ENCODE data around the gene ST14.

The ST14 gene

DNA sequence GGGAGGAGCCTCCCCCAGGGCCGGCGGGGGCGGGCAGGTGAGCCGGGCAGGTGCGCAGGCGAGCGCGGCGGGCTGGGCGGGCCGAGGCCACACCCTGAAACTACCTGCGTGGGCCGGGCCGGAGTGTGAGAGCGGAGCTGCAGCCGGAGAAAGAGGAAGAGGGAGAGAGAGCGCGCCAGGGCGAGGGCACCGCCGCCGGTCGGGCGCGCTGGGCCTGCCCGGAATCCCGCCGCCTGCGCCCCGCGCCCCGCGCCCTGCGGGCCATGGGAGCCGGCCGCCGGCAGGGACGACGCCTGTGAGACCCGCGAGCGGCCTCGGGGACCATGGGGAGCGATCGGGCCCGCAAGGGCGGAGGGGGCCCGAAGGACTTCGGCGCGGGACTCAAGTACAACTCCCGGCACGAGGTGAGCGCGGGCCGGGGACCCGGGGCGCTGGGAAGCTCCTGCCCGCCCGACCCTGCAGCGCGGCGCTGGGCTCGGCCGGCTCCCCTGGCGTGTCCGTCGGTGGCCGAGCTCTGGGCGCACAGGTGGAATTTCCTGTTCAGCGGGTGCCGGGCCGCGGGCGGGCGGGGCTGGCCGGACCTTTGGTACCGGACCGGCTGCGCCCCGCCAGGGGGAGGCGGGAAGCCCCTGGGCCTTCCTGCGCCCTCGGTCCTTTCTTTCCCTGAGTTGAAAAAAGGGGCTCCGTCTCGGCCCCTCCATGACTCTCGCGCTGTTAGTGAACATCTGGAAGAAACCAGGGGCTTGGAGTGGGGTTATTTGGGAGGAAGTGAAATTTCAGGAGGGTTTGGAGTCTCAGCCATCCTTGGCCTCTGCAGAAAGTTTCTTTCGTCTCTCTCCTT is at the start of gene ST14:
ST14 (plus strand) TSS at position 126 of the 841 bp plus-strand sequence; CDS start at position 324, 198 bp downstream.
- intact Hi-C loops (cut with DNase I), result no loop called here
- DNase-seq, result no peak

DNA sequence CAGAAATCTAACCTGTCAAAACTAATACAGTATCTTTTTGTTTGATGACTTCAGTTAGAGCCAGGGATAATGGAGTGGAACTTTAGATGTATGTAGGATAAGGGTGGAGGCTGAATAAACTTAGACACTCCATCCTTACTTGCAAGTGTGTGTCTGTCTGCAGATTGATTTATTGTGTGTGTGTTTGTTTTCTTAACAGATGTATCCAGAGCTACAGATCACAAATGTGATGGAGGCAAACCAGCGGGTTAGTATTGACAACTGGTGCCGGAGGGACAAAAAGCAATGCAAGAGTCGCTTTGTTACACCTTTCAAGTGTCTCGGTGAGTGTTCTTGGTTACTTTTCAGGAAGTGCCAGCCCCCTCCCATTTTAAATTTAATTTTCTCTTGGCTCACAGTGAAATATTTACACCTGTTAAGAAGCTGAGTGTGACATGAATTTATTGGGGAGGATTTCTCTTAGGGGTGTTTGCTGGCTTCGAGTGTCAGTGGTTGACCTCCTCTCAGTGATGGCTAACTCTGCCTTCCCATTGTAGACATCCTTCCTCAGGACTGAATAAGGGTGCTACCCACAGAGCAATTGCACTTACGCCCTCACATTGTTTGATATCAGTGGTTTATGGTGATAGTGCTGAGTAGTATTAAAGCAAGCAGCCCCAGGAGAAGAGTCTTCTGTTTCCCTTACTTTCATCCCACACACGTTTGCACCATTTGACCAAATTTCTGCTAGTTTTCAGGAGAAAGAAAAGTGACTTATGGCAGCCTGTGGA is 49.1 kb upstream of the ST14 start:
- intact Hi-C loops (cut with DNase I), result no loop called here
- no peak for DNase-seq

DNA sequence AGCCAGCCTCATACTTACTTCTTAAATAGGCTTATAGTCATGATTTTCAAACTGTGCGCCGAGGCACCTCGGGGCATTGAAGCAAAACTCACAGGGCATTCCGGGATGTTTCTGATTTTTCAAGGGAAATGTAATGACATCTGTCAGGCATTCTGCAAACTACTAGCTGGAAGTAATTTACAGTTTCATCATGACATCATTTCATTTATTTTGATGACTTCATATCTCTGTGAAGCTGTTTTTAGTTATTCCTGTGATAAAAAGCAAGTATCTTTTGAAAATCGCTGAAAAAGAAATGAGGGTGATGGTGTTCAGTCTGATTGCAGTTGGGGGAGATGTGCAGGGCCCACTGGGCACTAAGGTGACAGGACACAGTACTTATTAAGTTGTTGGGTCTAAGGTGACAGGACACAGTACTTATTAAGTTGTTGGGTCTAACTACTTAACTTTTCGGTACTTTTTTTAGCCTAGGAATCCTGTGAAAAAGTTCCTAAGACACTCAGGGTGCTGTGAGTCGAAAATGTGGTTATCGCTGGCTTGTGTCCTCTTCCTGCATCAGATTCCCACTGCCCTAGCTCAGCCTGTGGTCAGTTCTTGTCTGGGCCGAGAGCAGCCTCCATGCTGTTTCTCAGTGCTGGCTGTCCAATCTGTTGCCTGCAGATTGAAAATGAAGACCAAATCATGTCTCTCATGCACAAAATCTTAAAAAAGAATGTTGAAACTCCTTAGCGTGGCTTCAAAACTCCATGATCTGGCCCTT is 47.3 kb upstream of the ST14 start:
- intact Hi-C loops (cut with DNase I), result no loop called here
- no peak for DNase-seq

DNA sequence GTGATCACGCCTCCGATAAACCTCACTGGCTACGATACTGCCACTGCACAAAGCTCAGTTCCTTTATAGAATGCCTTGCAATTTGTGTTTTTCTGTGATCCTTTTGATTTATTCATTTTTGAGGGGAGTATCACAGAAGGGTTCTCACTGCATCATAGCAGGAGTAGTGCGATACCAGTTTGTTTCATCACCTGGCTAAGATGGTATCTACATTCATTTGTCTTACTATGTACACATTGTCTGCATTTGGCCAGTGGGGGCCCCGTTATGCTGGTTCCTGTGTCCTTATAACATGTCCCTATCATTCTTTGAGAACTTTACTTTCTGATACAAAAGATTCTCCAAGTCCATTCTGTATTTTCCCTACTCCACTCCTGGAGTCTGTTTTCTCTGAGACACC is 45.3 kb upstream of the ST14 start:
- intact Hi-C loops (cut with DNase I), result no loop called here
- no peak for DNase-seq

DNA sequence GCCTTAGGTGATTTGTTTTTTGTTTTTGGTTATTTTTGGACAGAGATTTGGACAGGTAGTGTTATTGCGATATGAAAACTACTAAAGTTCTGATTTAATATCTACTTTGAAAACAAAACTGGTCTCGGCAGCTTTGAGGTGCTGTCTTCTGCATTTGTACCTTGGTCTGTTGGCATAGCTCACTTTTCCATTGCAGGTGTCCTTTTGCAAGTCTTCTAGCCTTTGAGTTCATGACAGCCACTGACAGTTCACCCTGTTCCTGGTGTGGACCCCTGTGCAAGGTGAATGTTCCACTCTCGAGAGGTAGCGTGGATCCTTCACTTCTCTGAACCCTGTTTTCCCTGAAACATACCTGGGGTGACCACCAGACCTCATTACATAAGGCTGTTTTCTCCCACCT is 44.9 kb upstream of the ST14 start:
- intact Hi-C loops (cut with DNase I), result no loop called here
- no peak for DNase-seq

DNA sequence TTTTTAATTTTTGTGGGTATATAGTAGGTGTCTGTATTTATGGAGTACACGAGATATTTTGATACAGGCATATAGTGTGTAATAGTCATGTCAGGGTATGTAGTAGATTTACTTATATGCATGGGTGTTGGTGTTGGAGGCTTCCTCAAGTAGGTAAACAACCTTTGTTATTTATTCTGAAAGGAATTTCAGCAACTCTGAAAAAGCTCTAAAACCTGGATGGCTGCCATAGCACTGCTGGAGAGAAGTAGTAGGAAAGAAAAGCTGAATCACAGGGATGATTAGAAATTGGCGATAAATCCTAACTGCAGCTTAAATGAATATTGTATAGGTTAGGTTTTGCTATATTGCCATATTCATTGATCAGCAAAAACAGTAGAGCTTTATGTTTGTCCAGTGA is 44.4 kb upstream of the ST14 start:
- intact Hi-C loops (cut with DNase I), result no loop called here
- no peak for DNase-seq

DNA sequence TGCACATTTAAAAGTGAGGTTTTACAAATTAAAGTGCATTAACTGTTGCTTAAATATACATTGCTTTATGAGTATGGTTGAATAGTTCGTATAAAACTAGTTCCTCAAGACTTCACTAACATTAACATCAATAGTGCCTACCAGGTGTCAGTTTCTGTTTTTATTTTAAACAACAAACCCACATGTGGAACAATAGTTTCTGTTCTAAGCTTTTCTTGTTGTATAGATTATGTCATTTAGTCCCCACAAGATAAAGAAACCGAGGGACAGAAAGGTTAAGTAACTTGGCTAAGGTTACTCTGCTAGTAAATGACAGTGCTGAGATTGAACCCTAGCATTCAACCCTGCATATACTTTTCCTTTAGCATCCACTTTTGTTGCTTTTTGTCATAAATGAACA is 41.4 kb upstream of the ST14 start:
- intact Hi-C loops (cut with DNase I), result no loop called here

DNA sequence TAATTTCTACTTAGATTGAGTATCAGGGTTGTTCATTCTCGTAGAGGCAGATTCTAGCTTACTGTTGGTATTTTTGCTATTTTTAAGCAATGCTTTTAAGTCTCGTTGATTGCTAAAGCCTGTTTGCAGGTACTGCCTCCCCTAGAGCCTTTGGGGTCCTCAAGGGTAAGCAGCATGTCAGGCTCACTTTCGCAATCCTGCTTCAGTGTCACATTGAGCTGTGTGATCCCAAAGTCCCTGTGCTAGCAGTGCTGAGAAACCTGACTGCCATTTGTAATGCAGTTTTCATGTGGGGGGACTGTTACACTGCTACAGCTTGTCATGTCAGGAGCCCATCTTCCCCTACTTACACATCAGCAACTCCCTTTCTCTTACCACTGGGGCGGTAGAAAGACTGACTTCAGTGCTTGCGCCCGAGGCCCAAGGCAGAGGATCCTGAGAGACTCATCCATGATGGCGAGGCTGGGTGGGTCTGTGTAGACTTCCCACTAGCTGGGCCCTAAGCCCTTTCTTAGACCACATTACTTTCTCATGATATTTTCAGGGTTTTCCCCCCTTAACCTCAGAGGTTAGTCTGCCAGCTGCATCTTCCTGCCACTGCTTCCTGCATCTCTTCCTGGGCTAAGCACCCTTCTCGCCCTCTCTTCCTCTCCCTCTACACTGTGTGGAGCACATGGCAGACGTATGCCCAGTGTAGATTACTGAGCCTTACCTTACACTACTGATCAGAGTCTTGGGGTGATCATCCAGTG is 40.8 kb upstream of the ST14 start:
- no peak for DNase-seq
- intact Hi-C loops (cut with DNase I), result no loop called here

More for the DNA sequence above, 41.4 kb upstream of the ST14 start:
- no peak for DNase-seq

DNA sequence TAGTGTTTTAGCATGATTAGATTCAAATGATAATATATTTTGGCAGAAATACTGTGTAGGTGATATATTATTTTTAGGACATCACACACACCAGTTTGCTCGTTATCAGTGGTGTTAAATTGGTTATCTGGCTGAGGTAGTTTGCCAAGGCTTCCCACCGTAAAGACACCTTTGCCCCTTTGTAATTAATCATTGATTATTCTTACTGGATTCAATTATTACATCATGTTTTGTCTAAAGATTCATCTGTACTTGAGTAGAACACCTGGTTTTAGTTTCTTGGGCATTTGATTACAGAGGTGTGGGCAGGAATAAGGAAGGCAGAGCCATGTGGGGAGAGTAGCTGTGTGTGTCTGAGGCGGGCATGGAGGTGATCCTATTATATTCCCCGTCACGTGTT is 39.5 kb upstream of the ST14 start:
- DNase-seq, result no peak
- intact Hi-C loops (cut with DNase I), result no loop called here

DNA sequence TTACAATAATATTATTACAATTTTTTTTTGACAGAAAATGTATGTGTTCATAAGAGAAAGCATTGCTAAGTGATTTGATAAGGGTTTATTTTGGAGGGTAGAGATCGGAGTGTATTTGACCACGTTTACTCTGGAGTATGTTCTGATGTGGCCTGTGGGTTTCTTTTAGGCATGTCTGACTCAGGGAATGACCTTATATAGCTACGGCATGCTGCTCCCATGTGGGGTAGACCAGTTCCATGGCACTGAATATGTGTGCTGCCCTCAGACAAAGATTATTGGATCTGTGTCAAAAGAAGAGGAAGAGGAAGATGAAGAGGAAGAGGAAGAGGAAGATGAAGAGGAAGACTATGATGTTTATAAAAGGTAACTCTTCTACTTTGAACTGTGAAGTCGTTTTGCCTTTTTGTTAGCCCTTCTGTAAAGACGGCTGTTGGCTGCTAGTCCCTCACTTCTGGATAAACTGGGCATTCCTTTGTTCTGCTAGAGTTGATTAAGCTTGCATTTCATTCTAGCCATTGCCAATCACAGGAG is 38.1 kb upstream of the ST14 start:
- intact Hi-C loops (cut with DNase I), result no loop called here
- no peak for DNase-seq

DNA sequence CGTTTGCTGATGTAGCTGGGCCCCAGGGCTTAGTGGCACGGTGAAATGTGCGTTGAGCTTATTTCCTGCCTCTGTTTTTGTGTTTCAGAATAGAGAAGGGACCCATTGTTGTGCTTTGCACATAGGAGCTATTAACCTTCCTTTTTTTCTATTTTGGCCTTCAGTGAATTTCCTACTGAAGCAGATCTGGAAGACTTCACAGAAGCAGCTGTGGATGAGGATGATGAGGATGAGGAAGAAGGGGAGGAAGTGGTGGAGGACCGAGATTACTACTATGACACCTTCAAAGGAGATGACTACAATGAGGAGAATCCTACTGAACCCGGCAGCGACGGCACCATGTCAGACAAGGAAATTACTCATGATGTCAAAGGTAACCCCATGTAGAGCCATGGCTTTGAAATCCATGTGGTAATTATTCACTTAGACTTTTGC is 37.4 kb upstream of the ST14 start:
- intact Hi-C loops (cut with DNase I), result no loop called here
- no peak for DNase-seq

DNA sequence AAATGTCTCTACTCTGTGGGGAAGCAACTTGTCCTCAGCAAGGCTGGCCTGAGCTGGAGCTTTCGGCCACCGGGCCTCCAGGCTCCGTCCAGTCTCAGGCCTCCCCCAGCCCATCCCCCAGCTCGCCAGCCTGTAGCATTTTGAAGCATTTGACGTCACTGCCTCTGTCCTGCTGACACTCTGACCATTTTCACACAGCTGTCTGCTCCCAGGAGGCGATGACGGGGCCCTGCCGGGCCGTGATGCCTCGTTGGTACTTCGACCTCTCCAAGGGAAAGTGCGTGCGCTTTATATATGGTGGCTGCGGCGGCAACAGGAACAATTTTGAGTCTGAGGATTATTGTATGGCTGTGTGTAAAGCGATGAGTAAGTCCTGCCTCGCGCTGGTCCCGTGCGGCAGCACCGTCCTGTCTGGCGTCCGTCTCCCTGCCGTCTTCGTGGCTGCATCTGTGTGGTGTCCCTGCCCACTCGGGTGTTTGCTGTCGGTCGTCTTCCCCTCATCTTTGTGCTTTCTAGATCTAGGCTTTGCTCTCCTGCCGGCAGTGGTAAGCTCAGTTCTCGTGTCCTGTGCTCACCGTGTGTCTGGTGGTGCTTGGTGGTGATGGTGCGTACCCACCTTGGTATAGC is 36.1 kb upstream of the ST14 start:
- no peak for DNase-seq
- intact Hi-C loops (cut with DNase I), result no loop called here

DNA sequence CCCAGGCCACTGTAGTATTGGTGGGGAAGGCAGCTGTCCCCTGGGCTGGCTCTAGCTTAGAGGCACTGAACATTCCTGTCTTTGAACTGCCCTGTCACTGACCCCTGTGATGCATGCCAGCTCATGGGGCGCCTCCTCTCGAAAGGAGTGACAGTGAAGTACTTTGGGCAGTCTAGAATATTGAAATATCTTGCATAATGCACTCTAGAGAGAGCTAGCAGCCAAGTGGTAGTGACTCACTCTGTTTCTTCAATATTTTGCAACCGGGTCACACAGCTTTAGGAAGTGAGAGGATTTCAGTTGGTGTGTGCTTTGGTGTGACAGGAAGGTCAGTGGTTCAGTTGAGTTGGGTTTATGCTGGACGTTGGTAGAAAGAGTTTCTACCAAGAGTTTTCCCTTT is 35.5 kb upstream of the ST14 start:
- intact Hi-C loops (cut with DNase I), result no loop called here
- peak in 8 of 42 donors; percentile 40 to 80 (median 48) for DNase-seq

DNA sequence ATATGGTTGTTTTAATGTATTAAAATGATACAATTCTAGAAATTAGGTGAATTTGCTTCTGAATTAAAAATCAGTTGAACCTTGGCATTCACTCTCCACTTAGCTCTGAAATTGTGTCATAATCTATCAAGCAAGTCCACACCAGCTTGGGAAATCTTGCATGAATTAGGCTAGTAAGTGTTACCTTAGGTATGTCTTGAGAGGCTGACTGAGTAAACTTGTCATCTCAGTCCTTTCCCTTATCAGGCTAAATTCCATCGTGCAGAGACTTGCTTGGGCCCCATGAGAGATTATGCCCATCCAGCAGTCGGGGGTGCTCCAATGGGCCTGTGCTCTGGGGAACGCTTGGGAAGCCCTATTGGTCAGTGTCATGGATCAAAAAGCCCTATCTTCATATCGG is 33.9 kb upstream of the ST14 start:
- no peak for DNase-seq
- intact Hi-C loops (cut with DNase I), result no loop called here

DNA sequence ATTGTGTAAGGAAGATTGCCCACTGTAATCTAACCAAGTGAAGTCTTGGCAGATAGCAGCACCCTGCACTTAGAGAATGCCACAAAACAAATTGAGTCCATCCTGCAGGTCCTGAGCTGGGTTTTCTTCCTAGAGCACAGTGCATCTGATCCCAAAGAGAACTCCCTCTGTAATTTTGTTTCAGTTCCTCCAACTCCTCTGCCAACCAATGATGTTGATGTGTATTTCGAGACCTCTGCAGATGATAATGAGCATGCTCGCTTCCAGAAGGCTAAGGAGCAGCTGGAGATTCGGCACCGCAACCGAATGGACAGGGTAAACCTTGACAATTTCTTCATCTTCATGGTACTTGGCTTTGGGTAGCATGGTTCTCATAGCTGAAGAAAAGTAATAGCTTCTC is 33.1 kb upstream of the ST14 start:
- DNase-seq, result no peak
- intact Hi-C loops (cut with DNase I), result no loop called here

DNA sequence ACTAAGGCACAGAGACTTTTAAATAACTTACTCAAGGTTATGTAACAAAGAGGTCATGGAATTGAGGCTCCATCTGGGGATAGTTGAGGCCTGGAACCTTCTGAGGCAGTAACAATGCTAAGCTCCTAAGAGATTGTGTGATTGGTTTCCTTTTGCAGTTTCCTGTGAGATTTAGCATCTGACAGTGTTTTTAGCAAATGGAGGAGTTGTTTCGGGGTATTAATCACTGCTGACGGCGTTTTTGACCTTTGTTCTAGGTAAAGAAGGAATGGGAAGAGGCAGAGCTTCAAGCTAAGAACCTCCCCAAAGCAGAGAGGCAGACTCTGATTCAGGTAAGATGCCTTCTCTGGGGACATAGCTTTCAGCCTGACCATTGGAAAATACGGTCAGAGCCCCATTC is 32.1 kb upstream of the ST14 start:
- intact Hi-C loops (cut with DNase I), result no loop called here
- no peak for DNase-seq

DNA sequence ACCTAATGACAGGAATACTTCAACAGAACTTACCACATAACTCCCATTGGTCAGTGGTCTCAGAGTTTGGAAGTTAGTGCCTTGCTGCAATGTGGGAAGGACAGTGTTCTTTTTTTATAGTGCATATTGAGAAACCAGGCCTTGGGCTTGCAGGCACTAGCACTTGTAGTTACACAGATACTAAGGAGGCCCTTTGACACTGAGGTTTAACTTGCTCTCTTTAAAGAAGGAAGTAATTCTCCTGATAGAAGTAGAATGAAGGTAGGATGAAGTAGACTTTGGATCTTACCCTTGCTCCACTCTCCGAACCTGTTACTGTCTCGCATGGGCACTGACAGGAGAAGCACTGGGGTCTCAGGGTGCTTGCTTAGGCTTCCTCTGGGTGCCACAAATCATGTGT is 31.0 kb upstream of the ST14 start:
- DNase-seq, result no peak
- intact Hi-C loops (cut with DNase I), result no loop called here

DNA sequence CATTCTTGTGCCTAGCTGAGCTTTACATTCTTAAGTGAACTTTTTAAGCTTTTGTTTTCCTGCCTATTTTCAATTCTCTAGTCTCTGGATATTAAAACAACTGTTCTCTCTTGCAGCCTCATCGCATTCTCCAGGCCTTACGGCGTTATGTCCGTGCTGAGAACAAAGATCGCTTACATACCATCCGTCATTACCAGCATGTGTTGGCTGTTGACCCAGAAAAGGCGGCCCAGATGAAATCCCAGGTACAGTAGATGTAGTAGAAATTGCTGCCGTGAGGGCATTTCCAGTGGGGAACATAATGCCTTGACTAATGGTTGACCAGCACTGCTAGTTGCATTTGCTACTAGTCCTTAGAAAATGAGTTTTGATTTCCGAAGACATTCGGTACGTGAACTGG is 29.7 kb upstream of the ST14 start:
- intact Hi-C loops (cut with DNase I), result loop anchor here (5.0 kb wide), 1 partner anchor 208 kb away; no protein-coding TSS in a partner anchor
- no peak for DNase-seq
